Neutrophil (primary cell): ENCODE results near the gene TBX21.

Source experiments
- H3K27ac ChIP-seq: fragments of 200-600 bp; sonication (generic); 2 replicates; pipeline ENCODE4 v1.5.1; 2016; ENCODE audit warnings: mild to moderate bottlenecking, moderate library complexity
- H3K27me3 ChIP-seq: fragments of 200-600 bp; sonication (generic); 2 replicates; pipeline ENCODE4 v1.6.0; 2016; ENCODE audit warnings: mild to moderate bottlenecking
- H3K36me3 ChIP-seq: fragments of 200-600 bp; sonication (generic); 2 replicates; pipeline ENCODE4 v1.5.1; 2017
- H3K4me1 ChIP-seq, 2 experiments: fragments of 200-600 bp in 1 of 2; sonication (generic) in 1 of 2; 1 replicate in 1 of 2; 2 replicates in 1 of 2; pipeline versions ENCODE4 v1.5.1 to v1.6.1; 2013 to 2016; ENCODE audit warnings: low read depth in 1 of 2, low read length in 1 of 2, mild to moderate bottlenecking in 1 of 2, moderate library complexity in 1 of 2; ENCODE audit not compliant: control insufficient read depth in 1 of 2, insufficient read depth in 1 of 2
- H3K4me3 ChIP-seq, 2 experiments: fragments of 200-600 bp in 1 of 2; sonication (generic) in 1 of 2; 1 replicate in 1 of 2; 2 replicates in 1 of 2; pipeline ENCODE4 v1.5.1; 2013 to 2016; ENCODE audit warnings: low read depth in 1 of 2, low read length in 1 of 2, mild to moderate bottlenecking in 1 of 2, moderate library complexity in 1 of 2
- H3K9me3 ChIP-seq: fragments of 200-600 bp; sonication (generic); 2 replicates; pipeline ENCODE4 v1.5.1; 2016
- CTCF ChIP-seq: fragments of 200-600 bp; sonication (generic); IDR thresholded peaks from 2 replicates; pipeline ENCODE4 v1.5.1; 2016; ENCODE audit warnings: antibody characterized with exemption

Gene TBX21

GRCh38 chr17:47696717-47697642 lies 36.1 kb upstream of the TBX21 start:
- no peak overlapping the region for H3K4me3 ChIP-seq
- TF ChIP-seq CTCF = no peak
- peaks cover 5% of the 10 kb centered on the region for H3K27me3 ChIP-seq
- H3K27ac ChIP-seq = peak overlapping the region; percentile 13
- no peaks in the 10 kb centered on the region for H3K9me3 ChIP-seq
- H3K4me1 ChIP-seq = peaks cover 35 to 38% of the 10 kb centered on the region in 2 experiments
- peaks cover 44% of the 10 kb centered on the region for H3K36me3 ChIP-seq

GRCh38 chr17:47697906-47698711 lies 34.9 kb upstream of the TBX21 start:
- Histone ChIP-seq H3K27me3 (no peaks in the 10 kb centered on the region), H3K9me3 (no peaks in the 10 kb centered on the region), H3K36me3 (peaks cover 44% of the 10 kb centered on the region), H3K4me1 (peaks cover 30 to 34% of the 10 kb centered on the region in 2 experiments), H3K27ac (no peak overlapping the region), H3K4me3 (no peak overlapping the region)
- TF ChIP-seq CTCF = no peak

- no peak overlapping the region for H3K27ac ChIP-seq
- no peaks in the 10 kb centered on the region for H3K27me3 ChIP-seq
- H3K36me3 ChIP-seq = peaks cover 44% of the 10 kb centered on the region
- peaks cover 33 to 37% of the 10 kb centered on the region in 2 experiments for H3K4me1 ChIP-seq
- H3K9me3 ChIP-seq = no peaks in the 10 kb centered on the region
- H3K4me3 ChIP-seq = no peak overlapping the region
- peak; percentile 95 for TF ChIP-seq CTCF
These were observed 34.1 kb upstream of the TBX21 start for GRCh38 chr17:47698749-47699535.

- H3K27ac ChIP-seq = no peak overlapping the region
- no peak overlapping the region for H3K4me3 ChIP-seq
- H3K9me3 ChIP-seq = no peaks in the 10 kb centered on the region
- peaks cover 39 to 42% of the 10 kb centered on the region in 2 experiments for H3K4me1 ChIP-seq
- TF ChIP-seq CTCF = no peak
- no peaks in the 10 kb centered on the region for H3K27me3 ChIP-seq
- peaks cover 44% of the 10 kb centered on the region for H3K36me3 ChIP-seq
These were observed 33.5 kb upstream of the TBX21 start for GRCh38 chr17:47699536-47699840.
